K562 (cell line): Measurements from ENCODE around the gene EPN2. TPM values are rescaled to one million over a fixed set of nuclear protein-coding genes. Genes with fewer than 3 reads are reported as not detected.

Experiments used
- ATAC-seq: fragments of 200-7000 bp; cut with Tn5 transposase; 3 replicates; pipeline ENCODE4 v1.9.1; 2020; ENCODE audit warnings: moderate library complexity
- BruUV-seq: library from RNA; stranded (reverse); fragments of 400-500 nt; replicated peaks from 2 replicates; lab custom pipeline; 2021; lab: Mats Ljungman, UMichigan
- CTCF ChIA-PET: fragments of 300-600 bp; formaldehyde crosslinking; extraction: SDS; loops from one replicate; lab custom pipeline; 2021; ENCODE audit warnings: low intra/inter-chr PET ratio; lab: Yijun Ruan, JAX
- POLR2A ChIA-PET: fragments of 300-600, 350-650 bp; sonication (Branson Sonifier 250); formaldehyde crosslinking; extraction: SDS; loops from one replicate; lab custom pipeline; 2021; ENCODE audit warnings: antibody characterized with exemption, inconsistent platforms; lab: Yijun Ruan, JAX
- DNase-seq, 4 experiments: peaks; one replicate each; pipeline versions ENCODE4 v3.0.0 to v3.0.0-alpha.2; 2011 to 2018; ENCODE audit warnings: low spot score in 3 of 4, mixed read lengths in 3 of 4; ENCODE audit errors: extremely low read depth in 1 of 4
- FAIRE-seq: peaks from 2 replicates; lab custom pipeline; 2011; peaks lifted over from hg19 to GRCh38; lab: Jason Lieb, UNC
- H2AFZ ChIP-seq: 2 replicates; pipeline ENCODE4 v1.6.0; 2011; ENCODE audit warnings: low read depth, low read length, control low read depth, inconsistent platforms
- H3K27ac ChIP-seq: fragments of 200-600 bp; 3 replicates; pipeline ENCODE4 v1.8.0; 2011; ENCODE audit warnings: low read depth, mild to moderate bottlenecking, control low read depth, inconsistent platforms, low read length, moderate library complexity, mixed read lengths; ENCODE audit errors: extremely low read depth
- H3K27me3 ChIP-seq, 2 experiments: fragments of 300-600 bp in 1 of 2; 2 replicates in 1 of 2; 3 replicates in 1 of 2; pipeline versions ENCODE4 v1.6.0 to v1.8.0; 2011; ENCODE audit warnings: inconsistent platforms in 2 of 2, low read length in 2 of 2, mild to moderate bottlenecking in 1 of 2, mixed read lengths in 1 of 2, moderate library complexity in 1 of 2; ENCODE audit not compliant: control insufficient read depth in 2 of 2, insufficient read depth in 2 of 2
- H3K36me3 ChIP-seq: fragments of 300-600 bp; 3 replicates; pipeline ENCODE4 v1.8.0; 2011; ENCODE audit warnings: mild to moderate bottlenecking, low read length, inconsistent platforms; ENCODE audit not compliant: control insufficient read depth, insufficient read depth
- H3K4me1 ChIP-seq, 2 experiments: fragments of 200-600 bp in 1 of 2; replicated peaks in 1 of 2; 2 replicates in 1 of 2; 3 replicates in 1 of 2; pipeline versions ENCODE4 v1.5.1 to v1.8.0; 2011; ENCODE audit warnings: inconsistent platforms in 2 of 2, low read length in 2 of 2, mild to moderate bottlenecking in 1 of 2, mixed read lengths in 1 of 2, moderate library complexity in 1 of 2; ENCODE audit not compliant: control insufficient read depth in 2 of 2, insufficient read depth in 2 of 2
- H3K4me2 ChIP-seq: 2 replicates; pipeline ENCODE4 v1.6.1; 2011; ENCODE audit warnings: low read length, control low read depth, inconsistent platforms, mixed read lengths; ENCODE audit not compliant: insufficient read depth
- H3K4me3 ChIP-seq: fragments of 200-600 bp; sonication (generic), shearing (Covaris generic); 2 replicates; pipeline ENCODE4 v1.5.1; 2016; ENCODE audit warnings: control low read depth, inconsistent platforms
- H3K79me2 ChIP-seq: fragments of 200-600 bp; 3 replicates; pipeline ENCODE4 v1.8.0; 2011; ENCODE audit warnings: low read length, inconsistent platforms; ENCODE audit not compliant: control insufficient read depth, insufficient read depth
- H3K9ac ChIP-seq, 2 experiments: 2 replicates each; pipeline versions ENCODE4 v1.6.0 to v1.6.1; 2011; ENCODE audit warnings: low read depth in 2 of 2, low read length in 2 of 2, control low read depth in 1 of 2, inconsistent platforms in 1 of 2, mild to moderate bottlenecking in 1 of 2, mixed read lengths in 1 of 2; ENCODE audit not compliant: insufficient read depth in 1 of 2
- H3K9me1 ChIP-seq: one replicate; pipeline ENCODE4 v1.6.0; 2011; ENCODE audit warnings: inconsistent platforms, mild to moderate bottlenecking, low read length, moderate library complexity; ENCODE audit not compliant: control insufficient read depth, insufficient read depth
- H3K9me3 ChIP-seq: replicated peaks from 2 replicates; pipeline ENCODE4 v1.5.1; 2011; ENCODE audit warnings: low read depth, low read length, inconsistent platforms; ENCODE audit not compliant: control insufficient read depth, insufficient read depth
- H4K20me1 ChIP-seq: replicated peaks from 2 replicates; pipeline ENCODE4 v1.6.1; 2011; ENCODE audit warnings: low read length, inconsistent platforms, mixed read lengths; ENCODE audit not compliant: control insufficient read depth, insufficient read depth
- CC2D1A ChIP-seq: fragments of 450-650 bp; IDR thresholded peaks from 2 replicates; pipeline ENCODE4 v1.6.1; 2017; ENCODE audit warnings: mild to moderate bottlenecking
- FOXK1 ChIP-seq: sonication (generic); formaldehyde crosslinking; IDR thresholded peaks from 2 replicates; pipeline ENCODE4 v1.8.0; 2022; ENCODE audit warnings: missing genetic modification reagents, mild to moderate bottlenecking, borderline replicate concordance
- SRF ChIP-seq, 2 experiments: fragments of 250-450, 450-650 bp in 1 of 2; sonication (Bioruptor Pico) in 1 of 2; sonication (generic) in 1 of 2; formaldehyde crosslinking; IDR thresholded peaks; 2 replicates each; pipeline versions ENCODE4 v1.5.0 to v1.5.1; 2020 to 2022; ENCODE audit warnings: mild to moderate bottlenecking in 1 of 2, missing genetic modification reagents in 1 of 2
- SUPT5H ChIP-seq: fragments of 450-650 bp; IDR thresholded peaks from 2 replicates; pipeline ENCODE4 v1.6.1; 2016
- ZNF511 ChIP-seq: sonication (generic); formaldehyde crosslinking; IDR thresholded peaks from 2 replicates; pipeline ENCODE4 v1.8.0; 2022; ENCODE audit warnings: mild to moderate bottlenecking, missing genetic modification reagents
- in situ Hi-C: fragments of 300-500 bp; cut with MboI; formaldehyde crosslinking; loops from 4 replicates; pipeline ENCODE4 v1.15.0; 2018; ENCODE audit warnings: inconsistent platforms, mixed read lengths
- intact Hi-C: fragments of 100-400 bp; cut with micrococcal nuclease; formaldehyde crosslinking; loops from 2 replicates; pipeline ENCODE4 v1.14.2; 2022
- polyA plus RNA-seq, 8 experiments: library from polyadenylated mRNA; depleted of rRNA in 4 of 8; stranded (reverse) in 5 of 8; unstranded in 3 of 8; fragments of >200 nt; fragmentation: Nextera tagmentation in 2 of 8; fragmentation: Illumina TruSeq in 1 of 8; extraction: Ambion mirVana in 2 of 8; extraction: Trizol in 1 of 8; gene quantifications; 2 replicates each; pipeline versions ENCODE4 v1.2.1 to v1.2.3, GENCODE V29; 2011 to 2014; ENCODE audit warnings: inconsistent platforms in 1 of 8, missing spikeins in 1 of 8
- total RNA-seq, 7 experiments: library from RNA; depleted of rRNA in 6 of 7; stranded (reverse); fragments of >200 nt in 6 of 7; fragmentation: Illumina TruSeq in 2 of 7; extraction: Trizol in 2 of 7; gene quantifications; 2 replicates each; pipeline versions ENCODE4 v1.2.1 to v1.2.3, GENCODE V29; 2011 to 2021; ENCODE audit warnings: low replicate concordance in 1 of 7
- TF ChIP-seq, protein P1 (sequence below), 2 experiments: IDR thresholded peaks in 1 of 2; conservative IDR thresholded peaks in 1 of 2; 2 replicates each; pipeline ENCODE4 v1.6.1; 2016; ENCODE audit warnings: low read depth in 2 of 2, mild to moderate bottlenecking in 1 of 2, missing compliant biosample characterization in 1 of 2, missing genetic modification characterization in 1 of 2, moderate library complexity in 1 of 2

EPN2 gene
- total and polyA plus RNA-seq, 9 of the 15 experiments (the other 6 are each of a cell fraction or from before 2014, with no cell fraction given): 1.0 to 12.9 (median 8.9) TPM

DNA sequence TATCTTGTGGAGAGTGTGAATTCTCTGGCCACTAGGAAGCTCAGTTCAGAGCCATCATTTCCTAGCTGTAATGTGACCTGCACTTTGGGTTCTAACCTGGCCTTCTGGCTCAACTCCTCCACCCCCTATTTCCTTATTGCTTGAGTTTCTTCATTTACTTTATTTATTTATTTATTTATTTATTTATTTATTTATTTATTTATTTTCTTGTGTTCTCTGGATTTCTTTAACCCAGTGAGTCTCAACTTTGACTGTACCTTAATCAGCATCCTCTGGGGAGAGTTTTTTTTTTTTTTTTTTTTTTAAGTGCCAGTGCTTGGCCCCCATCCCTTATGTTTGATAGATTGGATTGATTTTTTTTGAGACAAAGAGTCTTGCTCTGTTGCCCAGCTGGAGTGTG, 18.1 kb downstream of the EPN2 start:
- no peaks in the 10 kb centered on the region for H3K9me1 ChIP-seq
- DNase-seq: no peak
- no peak overlapping the region for H3K4me3 ChIP-seq
- in situ Hi-C loops (no loop called here), intact Hi-C loops (no loop called here)
- no peak overlapping the region for H2AFZ ChIP-seq
- H3K79me2 ChIP-seq: peaks cover 5% of the 10 kb centered on the region; the same call in 2 of the 3 replicates
- BruUV-seq: no TSS peak
- POLR2A ChIA-PET: interaction anchor here (3.0 kb wide), 1 partner anchor 9 kb away, joined by 13 read pairs; no protein-coding TSS in a partner anchor
- no peak for TF ChIP-seq ZNF511 (CRISPR knock-in tag)
- TF ChIP-seq FOXK1 (CRISPR knock-in tag): no peak
- no peak for TF ChIP-seq SUPT5H
- TF ChIP-seq, protein P1, sequence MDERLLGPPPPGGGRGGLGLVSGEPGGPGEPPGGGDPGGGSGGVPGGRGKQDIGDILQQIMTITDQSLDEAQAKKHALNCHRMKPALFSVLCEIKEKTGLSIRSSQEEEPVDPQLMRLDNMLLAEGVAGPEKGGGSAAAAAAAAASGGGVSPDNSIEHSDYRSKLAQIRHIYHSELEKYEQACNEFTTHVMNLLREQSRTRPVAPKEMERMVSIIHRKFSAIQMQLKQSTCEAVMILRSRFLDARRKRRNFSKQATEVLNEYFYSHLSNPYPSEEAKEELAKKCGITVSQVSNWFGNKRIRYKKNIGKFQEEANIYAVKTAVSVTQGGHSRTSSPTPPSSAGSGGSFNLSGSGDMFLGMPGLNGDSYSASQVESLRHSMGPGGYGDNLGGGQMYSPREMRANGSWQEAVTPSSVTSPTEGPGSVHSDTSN (CRISPR knock-in tag; IDR thresholded peaks at IDR 0.05; ENCODE audit: low read depth): no peak
- TF ChIP-seq, protein P1 (tag; conservative IDR thresholded peaks at IDR 0.05; ENCODE audit: low read depth): no peak
- no peak for TF ChIP-seq CC2D1A
- no peak for TF ChIP-seq SRF (CRISPR knock-in tag; IDR thresholded peaks at IDR 0.05)
- CTCF ChIA-PET: no interaction called here
- no peak overlapping the region for H3K4me2 ChIP-seq
- no peak overlapping the region for H3K9ac ChIP-seq
- H3K27me3 ChIP-seq: no peaks in the 10 kb centered on the region
- FAIRE-seq: no peak
- H3K9me3 ChIP-seq: no peaks in the 10 kb centered on the region
- peaks cover 0 to 2% of the 10 kb centered on the region in 2 experiments; a peak in 1 of 5 replicates for H3K4me1 ChIP-seq
- H3K27ac ChIP-seq: no peak overlapping the region
- no peaks in the 10 kb centered on the region for H3K36me3 ChIP-seq
- H4K20me1 ChIP-seq: no peaks in the 10 kb centered on the region
- no peak for ATAC-seq
